MCF 10A (cell line): Measurements from ENCODE around the gene PPP1R26. TPM values are rescaled to one million over a fixed set of nuclear protein-coding genes. Genes with fewer than 3 reads are reported as not detected.

Experiments
- BruUV-seq: library from RNA; stranded (reverse); fragments of 400-500 nt; replicated peaks from 2 replicates; lab custom pipeline; 2021; lab: Mats Ljungman, UMichigan
- CTCF ChIA-PET: fragments of 300-600 bp; sonication (Branson Sonifier 250); formaldehyde crosslinking; extraction: SDS; loops from one replicate; lab custom pipeline; 2021; ENCODE audit warnings: antibody characterized with exemption, inconsistent platforms; lab: Yijun Ruan, JAX
- POLR2A ChIA-PET: fragments of 300-600, 350-650 bp; sonication (Branson Sonifier 250); formaldehyde crosslinking; extraction: SDS; loops from one replicate; lab custom pipeline; 2020; ENCODE audit warnings: antibody characterized with exemption, inconsistent platforms; lab: Yijun Ruan, JAX
- DNase-seq: peaks from one replicate; pipeline ENCODE4 v3.0.0-alpha.2; 2018; ENCODE audit not compliant: unreplicated experiment
- H3K27ac Mint-ChIP-seq: one replicate; pipeline ENCODE4 v1.8.0; 2022; ENCODE audit warnings: mild to moderate bottlenecking, low read depth, mixed read lengths; ENCODE audit not compliant: unreplicated experiment
- H3K27me3 Mint-ChIP-seq: one replicate; pipeline ENCODE4 v1.8.0; 2022; ENCODE audit warnings: mixed read lengths; ENCODE audit not compliant: insufficient read depth, unreplicated experiment
- H3K36me3 Mint-ChIP-seq: one replicate; pipeline ENCODE4 v1.8.0; 2022; ENCODE audit warnings: mild to moderate bottlenecking, moderate library complexity, mixed read lengths; ENCODE audit not compliant: insufficient read depth, unreplicated experiment
- H3K4me1 Mint-ChIP-seq: one replicate; pipeline ENCODE4 v1.8.0; 2022; ENCODE audit warnings: mixed read lengths; ENCODE audit not compliant: insufficient read depth, unreplicated experiment
- H3K4me3 Mint-ChIP-seq: one replicate; pipeline ENCODE4 v1.8.0; 2022; ENCODE audit warnings: mild to moderate bottlenecking, moderate library complexity, mixed read lengths; ENCODE audit not compliant: unreplicated experiment
- H3K9me3 Mint-ChIP-seq: one replicate; pipeline ENCODE4 v1.8.0; 2022; ENCODE audit warnings: mixed read lengths; ENCODE audit not compliant: unreplicated experiment
- CTCF ChIP-seq: fragments of 200-600 bp; IDR thresholded peaks from one replicate; pipeline ENCODE4 v1.8.0; 2022; ENCODE audit warnings: antibody characterized with exemption, mild to moderate bottlenecking; ENCODE audit not compliant: unreplicated experiment
- intact Hi-C: fragments of 100-400 bp; cut with micrococcal nuclease; formaldehyde crosslinking; loops from 2 replicates; pipeline ENCODE4 v1.14.1; 2022
- total RNA-seq: library from RNA; stranded (reverse); gene quantifications from 2 replicates; pipeline ENCODE4 v1.2.3, GENCODE V29; 2022

Gene PPP1R26
- total RNA-seq, 1 experiment from 2014 or later: 19.1 TPM

- ChIA-PET POLR2A (interaction anchor here (1.1 kb wide), 1 partner anchor 13 kb away, joined by 3 read pairs; no protein-coding TSS in a partner anchor), CTCF (interaction anchor here (1.4 kb wide), 1 partner anchor 11 kb away, joined by 4 read pairs; no protein-coding TSS in a partner anchor)
- no TSS peak for BruUV-seq
These were observed 13.5 kb downstream of the PPP1R26 start for GRCh38 chr9:135492886-135493669.

GRCh38 chr9:135494791-135495559 is 15.4 kb downstream of the PPP1R26 start:
- intact Hi-C loops: no loop called here
- Mint-ChIP-seq H3K36me3 (peaks cover 4% of the 10 kb centered on the region), H3K4me3 (no peak overlapping the region), H3K4me1 (no peaks in the 10 kb centered on the region), H3K27me3 (no peaks in the 10 kb centered on the region), H3K9me3 (no peaks in the 10 kb centered on the region), H3K27ac (no peak overlapping the region)
- no peak for TF ChIP-seq CTCF
- BruUV-seq: no TSS peak
- POLR2A ChIA-PET: interaction anchor here (0.8 to 1.2 kb wide), 2 partner anchors 9 to 15 kb away, joined by 4 to 6 read pairs; no protein-coding TSS in a partner anchor
- DNase-seq: no peak
- CTCF ChIA-PET: interaction anchor here (0.8 kb wide), 1 partner anchor 367 kb away, joined by 5 read pairs; no protein-coding TSS in a partner anchor

More at GRCh38 chr9:135492886-135493669, 13.5 kb downstream of the PPP1R26 start:
- no peak for TF ChIP-seq CTCF
- H3K4me1 Mint-ChIP-seq: no peaks in the 10 kb centered on the region
- peaks cover 4% of the 10 kb centered on the region for H3K36me3 Mint-ChIP-seq
- intact Hi-C loops: no loop called here
- H3K27ac Mint-ChIP-seq: no peak overlapping the region
- no peaks in the 10 kb centered on the region for H3K27me3 Mint-ChIP-seq
- H3K9me3 Mint-ChIP-seq: no peaks in the 10 kb centered on the region
- no peak overlapping the region for H3K4me3 Mint-ChIP-seq
- DNase-seq: no peak

GRCh38 chr9:135498381-135499126 is 19.0 kb downstream of the PPP1R26 start:
- no peak for DNase-seq
- Mint-ChIP-seq H3K9me3 (no peaks in the 10 kb centered on the region), H3K27ac (no peak overlapping the region), H3K27me3 (no peaks in the 10 kb centered on the region), H3K4me1 (no peaks in the 10 kb centered on the region), H3K4me3 (no peak overlapping the region), H3K36me3 (peaks cover 16% of the 10 kb centered on the region)
- no peak for TF ChIP-seq CTCF
- ChIA-PET POLR2A (interaction anchor here (0.6 to 1.8 kb wide), 3 partner anchors 18 to 1374 kb away, joined by 3 to 14 read pairs (median 3); no protein-coding TSS in a partner anchor), CTCF (interaction anchor here (0.5 to 1.2 kb wide), 3 partner anchors 16 to 40 kb away, joined by 3 to 7 read pairs (median 3); no protein-coding TSS in a partner anchor)
- no TSS peak for BruUV-seq
- intact Hi-C loops: no loop called here
